Fibroblast of mammary gland (primary cell): ENCODE results near the gene HS6ST3.

Experiments
- DNase-seq: peaks from one replicate; pipeline ENCODE4 v3.0.0-alpha.2; 2010; ENCODE audit warnings: low read depth
- H3K4me3 ChIP-seq: 2 replicates; pipeline ENCODE4 v1.5.1; 2011; ENCODE audit warnings: low read depth, mild to moderate bottlenecking, low read length, moderate library complexity; ENCODE audit not compliant: control insufficient read depth
- TF ChIP-seq, protein P1 (sequence below): conservative IDR thresholded peaks from 2 replicates; pipeline ENCODE4 v1.5.1; 2011; ENCODE audit warnings: low read depth, low read length, inconsistent platforms; ENCODE audit not compliant: control insufficient read depth, insufficient read depth

HS6ST3 gene

GRCh38 chr13:96229356-96229755 is 139.4 kb downstream of the HS6ST3 start:
- TF ChIP-seq, protein P1, sequence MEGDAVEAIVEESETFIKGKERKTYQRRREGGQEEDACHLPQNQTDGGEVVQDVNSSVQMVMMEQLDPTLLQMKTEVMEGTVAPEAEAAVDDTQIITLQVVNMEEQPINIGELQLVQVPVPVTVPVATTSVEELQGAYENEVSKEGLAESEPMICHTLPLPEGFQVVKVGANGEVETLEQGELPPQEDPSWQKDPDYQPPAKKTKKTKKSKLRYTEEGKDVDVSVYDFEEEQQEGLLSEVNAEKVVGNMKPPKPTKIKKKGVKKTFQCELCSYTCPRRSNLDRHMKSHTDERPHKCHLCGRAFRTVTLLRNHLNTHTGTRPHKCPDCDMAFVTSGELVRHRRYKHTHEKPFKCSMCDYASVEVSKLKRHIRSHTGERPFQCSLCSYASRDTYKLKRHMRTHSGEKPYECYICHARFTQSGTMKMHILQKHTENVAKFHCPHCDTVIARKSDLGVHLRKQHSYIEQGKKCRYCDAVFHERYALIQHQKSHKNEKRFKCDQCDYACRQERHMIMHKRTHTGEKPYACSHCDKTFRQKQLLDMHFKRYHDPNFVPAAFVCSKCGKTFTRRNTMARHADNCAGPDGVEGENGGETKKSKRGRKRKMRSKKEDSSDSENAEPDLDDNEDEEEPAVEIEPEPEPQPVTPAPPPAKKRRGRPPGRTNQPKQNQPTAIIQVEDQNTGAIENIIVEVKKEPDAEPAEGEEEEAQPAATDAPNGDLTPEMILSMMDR: peak; percentile 41
- H3K4me3 ChIP-seq: no peak overlapping the region
- peak; percentile 16 for DNase-seq

DNA sequence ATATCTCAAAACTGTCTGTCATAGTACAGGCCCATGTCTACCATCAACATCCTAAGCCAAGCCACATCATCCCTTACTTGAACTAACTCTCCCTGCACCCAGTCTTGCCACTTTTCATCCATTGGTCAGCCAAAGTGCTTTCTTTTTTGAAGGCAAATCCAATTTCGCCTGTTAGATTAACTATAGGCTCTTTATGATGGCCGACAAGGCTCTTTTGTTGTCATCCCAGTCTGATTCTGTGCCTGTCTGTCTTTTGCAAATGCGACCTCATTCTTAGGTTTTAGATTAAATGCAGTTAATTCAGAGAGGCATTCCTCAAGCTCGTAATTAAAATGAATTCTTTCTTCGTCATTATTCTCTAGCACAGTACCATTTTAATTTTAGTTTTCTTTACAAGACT is 148.3 kb downstream of the HS6ST3 start:
- DNase-seq: no peak
- TF ChIP-seq, protein P1: no peak

GRCh38 chr13:96238861-96239260 is 149.0 kb downstream of the HS6ST3 start:
- TF ChIP-seq, protein P1: no peak
- no peak for DNase-seq
- H3K4me3 ChIP-seq: no peak overlapping the region

More for the DNA sequence above, 148.3 kb downstream of the HS6ST3 start:
- no peak overlapping the region for H3K4me3 ChIP-seq

DNA sequence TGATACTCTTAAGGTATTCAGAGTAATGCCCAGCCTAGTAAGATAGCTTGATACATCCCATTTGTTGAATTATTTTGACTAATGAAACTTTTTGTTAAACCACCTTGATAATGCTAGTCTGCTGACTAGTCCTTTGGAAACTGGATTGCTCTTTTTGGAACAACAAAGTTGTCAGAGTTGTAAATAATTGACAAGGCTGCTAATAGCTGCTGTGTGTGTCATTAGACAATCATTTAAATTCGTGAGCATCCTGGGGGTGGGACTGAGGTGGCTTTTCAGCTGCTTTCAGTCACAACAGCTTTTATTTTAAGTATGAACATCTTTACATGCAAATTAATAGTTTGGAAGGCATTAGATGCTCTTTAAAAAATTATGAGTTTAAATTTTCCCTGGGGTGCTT is 153.5 kb downstream of the HS6ST3 start:
- DNase-seq: no peak
- TF ChIP-seq, protein P1: no peak
- no peak overlapping the region for H3K4me3 ChIP-seq

- DNase-seq: no peak
- no peak overlapping the region for H3K4me3 ChIP-seq
Observed at GRCh38 chr13:96248103-96248502, 158.2 kb downstream of the HS6ST3 start.

DNA sequence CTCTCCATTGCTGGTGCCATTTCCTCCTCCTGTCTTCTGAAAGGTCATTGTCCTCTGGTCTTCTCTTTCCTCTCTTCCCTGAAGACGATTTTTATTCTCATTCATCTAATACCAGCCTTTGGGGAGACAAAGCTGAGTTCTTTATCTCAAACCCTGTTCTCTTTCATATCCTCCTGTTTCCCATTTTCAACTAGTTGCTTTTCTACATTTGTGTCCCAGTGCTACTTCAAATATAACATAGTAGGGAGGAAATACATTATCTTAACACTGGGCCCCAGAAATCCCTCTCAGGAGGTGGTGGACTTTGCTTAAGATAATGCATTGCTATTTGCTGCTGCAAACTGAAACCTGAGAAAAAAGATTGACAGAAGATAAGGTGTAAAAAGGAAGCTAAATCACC is 159.1 kb downstream of the HS6ST3 start:
- DNase-seq: no peak
- no peak overlapping the region for H3K4me3 ChIP-seq
- TF ChIP-seq, protein P1: no peak

More at GRCh38 chr13:96248103-96248502, 158.2 kb downstream of the HS6ST3 start:
- TF ChIP-seq, protein P1: no peak

DNA sequence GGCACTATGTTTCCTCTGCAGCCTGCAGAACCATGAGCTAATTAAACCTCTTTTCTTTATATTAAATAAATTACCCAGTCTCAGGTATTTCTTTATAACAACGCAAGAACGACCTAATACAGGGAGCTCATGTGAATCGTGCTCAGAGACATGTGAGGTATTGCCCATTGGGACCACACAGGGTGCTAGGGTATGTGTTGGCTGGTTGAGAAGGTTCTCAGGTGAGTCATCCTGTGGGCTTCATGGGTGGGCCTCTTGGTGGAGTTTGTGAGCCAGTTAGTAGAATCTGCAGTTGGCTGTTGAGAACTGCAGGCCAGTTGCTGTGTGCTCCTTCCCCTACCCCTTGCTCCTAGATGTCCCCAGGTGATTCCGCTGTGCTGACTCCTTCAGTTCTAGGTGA is 163.0 kb downstream of the HS6ST3 start:
- DNase-seq: no peak
- TF ChIP-seq, protein P1: no peak
- no peak overlapping the region for H3K4me3 ChIP-seq
